GM18511 (cell line): ENCODE measurements around the gene CRYBG1.
"Not testable (repeated sequence)": the region's sequence is repeated elsewhere in the genome, so short reads cannot be mapped to it uniquely, and the experiment has no call there.

ENCODE experiments used
- ATAC-seq: cut with Tn5 transposase; IDR thresholded peaks from one replicate; pipeline ENCODE4 v1.9.1; 2021; ENCODE audit warnings: mild to moderate bottlenecking, moderate library complexity; ENCODE audit not compliant: unreplicated experiment

Gene CRYBG1

GRCh38 chr6:106547601-106548453 is 187.3 kb downstream of the CRYBG1 start:
- no peak for ATAC-seq

GRCh38 chr6:106548926-106549455 is 188.5 kb downstream of the CRYBG1 start:
- not testable (repeated sequence) for ATAC-seq

GRCh38 chr6:106549521-106549920 is 189.0 kb downstream of the CRYBG1 start:
- ATAC-seq, result no peak

GRCh38 chr6:106551155-106551554 is 190.6 kb downstream of the CRYBG1 start:
- ATAC-seq, result no peak

GRCh38 chr6:106553440-106553839 is 192.9 kb downstream of the CRYBG1 start:
- no peak for ATAC-seq

GRCh38 chr6:106555767-106556166 is 195.2 kb downstream of the CRYBG1 start:
- ATAC-seq, result no peak

GRCh38 chr6:106556368-106556960 is 195.9 kb downstream of the CRYBG1 start:
- ATAC-seq, result no peak

- ATAC-seq, result no peak
Measured at GRCh38 chr6:106557837-106558236, 197.3 kb downstream of the CRYBG1 start.

- ATAC-seq, result no peak
Measured at GRCh38 chr6:106558364-106558763, 197.8 kb downstream of the CRYBG1 start.

- ATAC-seq, result not testable (repeated sequence)
Measured at GRCh38 chr6:106559659-106560058, 199.1 kb downstream of the CRYBG1 start.

- no peak for ATAC-seq
Measured at GRCh38 chr6:106560996-106561685, 200.6 kb downstream of the CRYBG1 start.

GRCh38 chr6:106561686-106562405 is 201.3 kb downstream of the CRYBG1 start:
- no peak for ATAC-seq

- no peak for ATAC-seq
Measured at GRCh38 chr6:106563614-106564013, 203.1 kb downstream of the CRYBG1 start.

- no peak for ATAC-seq
Measured at GRCh38 chr6:106564476-106564875, 204.0 kb downstream of the CRYBG1 start.

GRCh38 chr6:106568530-106568929 is 208.0 kb downstream of the CRYBG1 start:
- ATAC-seq, result no peak

- ATAC-seq, result no peak
Measured at GRCh38 chr6:106569428-106569827, 208.9 kb downstream of the CRYBG1 start.

- no peak for ATAC-seq
Measured at GRCh38 chr6:106572436-106572835, 211.9 kb downstream of the CRYBG1 start.

GRCh38 chr6:106572875-106573585 is 212.5 kb downstream of the CRYBG1 start:
- no peak for ATAC-seq

- ATAC-seq, result no peak
Measured at GRCh38 chr6:106574741-106575458, 214.4 kb downstream of the CRYBG1 start.

GRCh38 chr6:106579281-106579680 is 218.8 kb downstream of the CRYBG1 start:
- ATAC-seq, result no peak
